NCI-H2196 treated with DMSO at 0.1 percent for 48 hours (cell line): ENCODE results near the gene RBMX.
"Not testable (repeated sequence)": the region's sequence is repeated elsewhere in the genome, so short reads cannot be mapped to it uniquely, and the experiment has no call there.

Experiments used
- DNase-seq: peaks from one replicate; lab custom pipeline; 2025; ENCODE audit not compliant: unreplicated experiment; lab: John Stamatoyannopoulos, UW

Gene RBMX

GRCh38 chrX:136880452-136881013 lies at the start of gene RBMX:
RBMX (minus strand) TSS chrX:136880725; CDS start chrX:136879427, 1,298 bp downstream.
- peak; percentile 64 for DNase-seq

DNA sequence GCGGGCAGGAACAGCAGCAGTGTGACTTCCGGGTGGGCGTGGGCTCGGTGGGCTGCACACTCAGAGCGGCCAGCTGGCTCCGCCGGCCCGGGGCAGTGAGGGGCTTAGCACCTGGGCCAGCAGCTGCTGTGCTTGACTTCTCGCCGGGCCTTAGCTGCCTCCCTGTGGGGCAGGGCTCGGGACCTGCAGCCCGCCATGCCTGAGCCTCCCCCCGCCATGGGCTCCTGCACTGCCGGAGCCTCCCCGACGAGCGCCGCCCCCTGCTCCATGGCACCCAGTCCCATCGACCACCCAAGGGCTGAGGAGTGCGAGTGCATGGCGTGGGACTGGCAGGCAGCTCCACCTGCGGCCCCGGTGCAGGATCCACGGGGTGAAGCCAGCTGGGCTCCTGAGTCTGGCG lies 40.9 kb upstream of the RBMX start:
- not testable (repeated sequence) for DNase-seq

DNA sequence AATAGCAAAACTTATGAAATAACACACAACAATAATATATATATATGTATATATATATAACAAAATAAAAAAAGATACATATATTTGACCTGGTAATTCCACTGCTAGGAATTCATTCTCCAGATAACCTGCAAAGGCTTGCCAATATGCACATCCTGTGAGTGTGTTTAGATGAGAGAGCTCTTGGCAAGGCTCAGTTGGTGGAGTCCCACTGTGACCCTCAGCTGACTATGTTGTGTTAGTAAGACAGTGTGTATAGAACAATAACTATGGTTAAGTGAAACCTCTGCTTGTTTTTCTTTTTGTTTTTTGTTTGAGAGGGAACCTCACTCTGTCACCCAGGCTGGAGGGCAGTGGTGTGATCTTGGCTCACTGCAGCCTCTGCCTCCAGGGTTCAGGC lies 39.5 kb upstream of the RBMX start:
- DNase-seq: no peak

GRCh38 chrX:136916827-136917226 lies 36.3 kb upstream of the RBMX start:
- no peak for DNase-seq

DNA sequence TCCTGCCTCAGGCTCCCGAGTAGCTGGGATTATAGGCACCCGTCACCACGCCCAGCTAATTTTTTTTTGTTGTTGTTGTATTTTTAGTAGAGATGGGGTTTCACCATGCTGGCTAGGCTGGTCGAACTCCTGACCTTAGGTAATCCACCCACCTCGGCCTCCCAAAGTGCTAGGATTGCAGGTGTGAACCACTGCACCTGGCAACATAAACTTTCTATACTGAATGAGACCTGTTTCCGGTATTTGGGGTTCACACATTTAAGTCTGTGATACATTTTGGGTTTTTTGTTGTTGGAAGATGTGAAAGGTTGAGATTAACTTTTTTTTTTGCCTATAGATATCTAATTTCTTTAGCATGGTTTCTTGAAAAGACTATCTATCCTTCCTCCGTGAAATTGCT lies 31.1 kb upstream of the RBMX start:
- DNase-seq: not testable (repeated sequence)

GRCh38 chrX:136911253-136911652 lies 30.7 kb upstream of the RBMX start:
- no peak for DNase-seq

DNA sequence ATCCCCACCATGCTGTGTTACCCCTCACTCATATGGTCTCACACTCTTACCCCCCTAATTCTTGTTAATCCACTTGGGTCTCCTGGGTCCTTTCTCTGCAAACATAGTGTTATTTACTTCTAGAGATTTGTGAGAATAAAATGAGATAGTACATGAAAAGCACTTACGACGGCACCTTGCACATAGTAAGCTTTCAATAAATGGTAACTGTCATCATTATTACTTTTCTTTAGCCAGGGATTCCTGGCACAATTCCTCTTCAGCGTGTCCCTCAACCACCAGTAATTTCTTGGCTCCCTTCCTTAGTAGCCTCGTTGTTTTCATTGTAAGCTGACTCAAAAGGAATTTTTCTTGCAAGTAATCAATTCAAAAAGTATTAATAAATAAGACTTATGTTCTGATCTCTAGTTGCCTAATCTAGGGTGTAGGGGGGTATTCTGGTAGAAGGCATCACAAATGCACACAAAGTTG lies 30.1 kb upstream of the RBMX start:
- no peak for DNase-seq

DNA sequence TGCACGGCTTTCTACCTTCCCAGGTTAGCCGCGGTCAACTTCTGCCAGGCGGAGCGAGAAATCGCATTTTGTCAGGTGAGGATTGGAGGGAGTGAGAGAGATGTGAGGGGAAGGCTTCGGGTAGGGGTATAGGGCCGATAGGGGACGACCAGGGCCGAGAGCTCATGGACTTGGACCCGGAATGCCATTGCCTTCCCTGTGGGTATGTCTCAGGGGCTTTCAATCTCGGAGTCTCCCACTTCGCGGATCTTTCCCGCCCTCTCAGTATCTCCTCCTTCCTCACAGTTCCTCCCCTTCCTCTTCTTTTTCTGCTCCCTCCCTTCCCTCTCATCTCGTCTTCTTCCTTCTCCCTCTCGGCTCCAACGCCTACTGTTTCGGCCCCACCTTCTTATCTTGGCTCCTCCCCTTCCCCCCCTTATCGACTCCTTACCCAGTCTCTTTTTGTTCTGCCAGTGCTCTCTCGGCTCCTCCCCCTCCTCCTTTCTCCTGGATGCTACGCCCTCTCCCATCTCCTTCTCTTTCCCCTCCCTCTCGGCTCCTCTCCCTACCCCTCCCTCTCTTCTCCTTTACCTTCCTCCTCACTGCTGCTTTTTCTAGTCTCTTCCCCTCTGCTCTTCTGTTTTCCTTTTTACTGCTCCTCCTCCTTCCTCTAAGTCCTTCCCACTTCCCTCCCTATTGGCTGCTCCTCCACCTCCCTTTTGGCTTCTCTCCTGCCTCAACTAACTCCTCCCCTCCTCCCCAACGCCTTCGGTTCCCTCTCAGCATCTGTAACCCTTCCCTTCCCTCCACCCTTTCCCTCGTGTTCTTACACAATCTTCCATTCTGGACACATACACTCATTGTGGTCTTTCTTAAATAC lies 29.4 kb upstream of the RBMX start:
- DNase-seq: peak; percentile 66

GRCh38 chrX:136909119-136909705 lies 28.7 kb upstream of the RBMX start:
- DNase-seq: peak; percentile 34

GRCh38 chrX:136907621-136908020 lies 27.1 kb upstream of the RBMX start:
- no peak for DNase-seq

GRCh38 chrX:136906921-136907510 lies 26.5 kb upstream of the RBMX start:
- no peak for DNase-seq

GRCh38 chrX:136904067-136904466 lies 23.5 kb upstream of the RBMX start:
- DNase-seq: not testable (repeated sequence)

DNA sequence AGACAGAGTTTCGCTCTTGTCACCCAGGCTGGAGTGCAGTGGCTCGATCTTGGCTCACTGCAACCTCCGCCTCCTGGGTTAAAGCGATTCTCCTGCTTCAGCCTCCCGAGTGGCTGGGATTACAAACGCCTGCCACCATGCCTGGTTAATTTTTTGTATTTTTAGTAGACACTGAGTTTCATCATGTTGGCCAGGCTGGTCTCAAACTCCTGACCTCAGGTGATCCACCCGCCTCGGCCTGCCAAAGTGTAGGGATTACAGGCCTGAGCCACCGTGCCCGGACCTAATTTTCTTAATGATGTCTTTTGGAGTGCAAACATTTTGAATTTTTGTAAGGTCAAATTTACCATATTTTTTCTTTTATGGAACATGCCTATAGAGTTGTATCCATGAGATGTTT lies 19.5 kb upstream of the RBMX start:
- DNase-seq: not testable (repeated sequence)

DNA sequence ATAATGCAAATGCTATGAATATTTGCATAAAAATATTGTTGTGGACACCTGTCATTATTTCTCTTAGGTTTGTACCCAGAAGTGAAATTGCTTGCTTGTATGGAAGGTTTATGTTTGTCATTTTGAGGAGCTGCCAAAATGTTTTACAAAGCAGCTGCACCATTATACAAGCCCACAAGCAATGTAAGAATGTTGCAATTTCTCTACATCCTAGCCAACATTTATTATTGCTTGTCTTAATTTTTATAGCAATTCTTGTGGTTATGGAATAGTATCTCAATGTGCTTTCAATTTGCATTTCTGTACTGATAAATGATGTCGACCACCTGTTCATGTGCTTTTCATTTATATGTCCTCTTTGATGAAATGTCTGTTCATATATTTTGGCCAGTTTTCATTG lies 18.7 kb upstream of the RBMX start:
- no peak for DNase-seq

- not testable (repeated sequence) for DNase-seq
Observed at GRCh38 chrX:136898752-136899151, 18.2 kb upstream of the RBMX start.

DNA sequence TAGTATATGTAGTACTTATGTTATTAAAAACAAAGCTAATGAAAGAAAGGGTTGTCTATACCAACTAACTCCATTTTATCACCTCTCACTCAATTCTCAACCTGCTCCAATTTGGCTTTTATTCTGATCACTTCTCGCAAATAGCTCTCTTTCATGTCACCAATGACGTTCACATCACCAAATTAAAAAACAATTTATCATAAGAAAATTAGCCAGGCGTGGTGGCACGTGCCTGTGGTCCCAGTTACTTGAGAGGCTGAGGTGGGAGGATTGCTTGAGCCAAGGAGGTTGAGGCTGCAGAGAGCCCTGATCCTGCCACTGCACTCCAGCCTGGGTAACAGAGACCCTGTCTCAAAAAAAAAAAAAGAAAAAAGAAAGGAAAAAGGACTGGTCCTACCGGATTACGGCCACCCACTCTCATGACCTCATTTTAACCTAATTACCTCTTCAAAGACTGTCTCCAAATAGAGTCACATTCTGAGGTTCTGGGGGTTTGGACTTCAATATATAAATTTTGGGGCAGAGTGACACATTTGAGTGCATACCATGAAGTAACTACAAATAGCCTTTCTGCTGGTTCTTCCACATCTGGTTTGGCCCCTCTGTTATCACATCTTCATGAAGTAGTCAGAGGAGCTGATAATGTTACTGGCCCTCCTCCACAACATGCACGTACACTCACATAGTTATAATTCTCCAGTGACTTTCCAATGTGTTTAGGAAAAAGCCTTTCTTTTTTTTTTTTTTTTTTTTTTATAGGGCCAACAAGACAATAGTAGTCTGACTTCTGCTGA lies 15.8 kb upstream of the RBMX start:
- DNase-seq: no peak

GRCh38 chrX:136892412-136892811 lies 11.9 kb upstream of the RBMX start:
- DNase-seq: no peak

GRCh38 chrX:136890596-136890995 lies 10.1 kb upstream of the RBMX start:
- not testable (repeated sequence) for DNase-seq

GRCh38 chrX:136889269-136889668 lies 8.7 kb upstream of the RBMX start:
- no peak for DNase-seq

DNA sequence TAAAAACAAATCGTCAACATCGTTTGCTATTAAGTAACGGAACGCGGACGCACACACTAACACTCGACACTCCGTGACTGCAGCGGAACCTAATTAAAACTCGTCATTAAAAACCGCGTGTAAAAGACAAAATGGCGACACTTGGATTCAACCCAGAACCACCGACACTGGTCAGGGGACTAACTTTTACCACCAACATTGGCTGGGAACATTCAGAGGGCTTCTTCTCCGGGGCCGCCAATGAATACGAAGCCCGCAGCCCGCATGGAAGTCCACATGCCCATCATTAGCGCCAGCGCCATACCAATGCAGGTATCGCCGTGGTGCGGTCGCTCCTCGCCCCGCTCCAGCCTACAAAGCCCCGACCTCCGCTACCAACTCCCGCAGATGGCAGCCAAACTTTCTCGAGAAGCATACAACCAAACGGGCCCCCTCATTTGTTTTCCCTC lies 498 bp downstream of the RBMX start:
- no peak for DNase-seq
